ENCODE data around the gene COA1.
"Not testable (repeated sequence)": the region's sequence is repeated elsewhere in the genome, so short reads cannot be mapped to it uniquely, and the experiment has no call there.

Gene COA1

GRCh38 chr7:43649755-43650274 is 79.5 kb downstream of the COA1 start:
- no peak for DNase-seq

- DNase-seq, result no peak
Observed at GRCh38 chr7:43648473-43649406, 80.6 kb downstream of the COA1 start.

- peak; percentile 21 to 59 for DNase-seq
Observed at GRCh38 chr7:43647673-43648472, 81.5 kb downstream of the COA1 start.

- DNase-seq, result peak in 1 of 2 experiments; percentile 38
Observed at GRCh38 chr7:43647339-43647672, 82.0 kb downstream of the COA1 start.

- DNase-seq, result peak in 1 of 2 experiments; percentile 38
Observed at GRCh38 chr7:43646603-43647338, 82.6 kb downstream of the COA1 start.

- DNase-seq, result no peak
Observed at GRCh38 chr7:43645699-43646226, 83.6 kb downstream of the COA1 start.

GRCh38 chr7:43643846-43644245 is 85.5 kb downstream of the COA1 start:
- DNase-seq, result no peak

- DNase-seq, result no peak
Observed at GRCh38 chr7:43642897-43643630, 86.3 kb downstream of the COA1 start.

GRCh38 chr7:43640679-43641078 is 88.6 kb downstream of the COA1 start:
- DNase-seq, result no peak

- no peak for DNase-seq
Observed at GRCh38 chr7:43639858-43640491, 89.3 kb downstream of the COA1 start.

- no peak for DNase-seq
Observed at GRCh38 chr7:43637114-43637806, 92.1 kb downstream of the COA1 start.

GRCh38 chr7:43636093-43636492 is 93.2 kb downstream of the COA1 start:
- no peak for DNase-seq

GRCh38 chr7:43634384-43634783 is 94.9 kb downstream of the COA1 start:
- no peak for DNase-seq

GRCh38 chr7:43632746-43633145 is 96.6 kb downstream of the COA1 start:
- no peak for DNase-seq

- no peak for DNase-seq
Observed at GRCh38 chr7:43631559-43631958, 97.8 kb downstream of the COA1 start.

- DNase-seq, result no peak
Observed at GRCh38 chr7:43630482-43630881, 98.8 kb downstream of the COA1 start.

GRCh38 chr7:43629857-43630256 is 99.5 kb downstream of the COA1 start:
- DNase-seq, result no peak

GRCh38 chr7:43628431-43628830 is 100.9 kb downstream of the COA1 start:
- no peak for DNase-seq

GRCh38 chr7:43627798-43628197 is 101.5 kb downstream of the COA1 start:
- not testable (repeated sequence) for DNase-seq

- DNase-seq, result no peak
Observed at GRCh38 chr7:43626695-43627094, 102.6 kb downstream of the COA1 start.

GRCh38 chr7:43625980-43626379 is 103.3 kb downstream of the COA1 start:
- DNase-seq, result no peak
